Thoracic aorta (tissue), 2 donors: ENCODE results near the gene CSNK1D. TPM values are rescaled to one million over a fixed set of nuclear protein-coding genes. Genes with fewer than 3 reads are reported as not detected.

Source experiments
- ATAC-seq: fragments of 150-250 bp; one replicate; pipeline ENCODE4 v1.8.0; 2017; ENCODE audit warnings: low read depth; ENCODE audit not compliant: insufficient number of reproducible peaks, low FRiP score
- DNase-seq: peaks from one replicate; pipeline ENCODE4 v3.0.0-alpha.2; 2020; ENCODE audit warnings: low spot score
- H3K27ac ChIP-seq, 2 donors: fragments of 200-600 bp; sonication (generic); 1 replicate in 1 of 2; 2 replicates in 1 of 2; pipeline ENCODE4 v1.5.1; 2016; ENCODE audit warnings: mild to moderate bottlenecking in 2 of 2, moderate library complexity in 2 of 2
- H3K27me3 ChIP-seq: fragments of 200-600 bp; sonication (generic); replicated peaks from 2 replicates; pipeline ENCODE4 v1.6.0; 2016; ENCODE audit warnings: mild to moderate bottlenecking; ENCODE audit not compliant: insufficient read depth
- H3K36me3 ChIP-seq: fragments of 200-600 bp; sonication (generic); one replicate; pipeline ENCODE4 v1.5.1; 2016
- H3K4me1 ChIP-seq, 2 donors: fragments of 200-600 bp; sonication (generic); 1 replicate in 1 of 2; 2 replicates in 1 of 2; pipeline versions ENCODE4 v1.5.1 to v1.6.0; 2016; ENCODE audit warnings: low read depth in 2 of 2, mild to moderate bottlenecking in 1 of 2; ENCODE audit not compliant: control insufficient read depth in 1 of 2
- H3K4me3 ChIP-seq: fragments of 200-600 bp; sonication (generic); 2 replicates; pipeline ENCODE4 v1.5.1; 2016; ENCODE audit warnings: mild to moderate bottlenecking
- H3K9me3 ChIP-seq: fragments of 200-600 bp; sonication (generic); 2 replicates; pipeline ENCODE4 v1.5.1; 2016
- CTCF ChIP-seq: fragments of 200-600 bp; sonication (generic); IDR thresholded peaks from one replicate; pipeline ENCODE4 v1.5.1; 2019; ENCODE audit warnings: antibody characterized with exemption
- total RNA-seq, 2 donors: library from RNA; depleted of rRNA; stranded (reverse); fragments of >200 nt; gene quantifications; one replicate each; pipeline versions ENCODE4 v1.1.0 to v1.2.3, GENCODE V29; 2016

Gene CSNK1D
- total RNA-seq, 2 donors from 2014 or later: 69.5 to 71.9 TPM

DNA sequence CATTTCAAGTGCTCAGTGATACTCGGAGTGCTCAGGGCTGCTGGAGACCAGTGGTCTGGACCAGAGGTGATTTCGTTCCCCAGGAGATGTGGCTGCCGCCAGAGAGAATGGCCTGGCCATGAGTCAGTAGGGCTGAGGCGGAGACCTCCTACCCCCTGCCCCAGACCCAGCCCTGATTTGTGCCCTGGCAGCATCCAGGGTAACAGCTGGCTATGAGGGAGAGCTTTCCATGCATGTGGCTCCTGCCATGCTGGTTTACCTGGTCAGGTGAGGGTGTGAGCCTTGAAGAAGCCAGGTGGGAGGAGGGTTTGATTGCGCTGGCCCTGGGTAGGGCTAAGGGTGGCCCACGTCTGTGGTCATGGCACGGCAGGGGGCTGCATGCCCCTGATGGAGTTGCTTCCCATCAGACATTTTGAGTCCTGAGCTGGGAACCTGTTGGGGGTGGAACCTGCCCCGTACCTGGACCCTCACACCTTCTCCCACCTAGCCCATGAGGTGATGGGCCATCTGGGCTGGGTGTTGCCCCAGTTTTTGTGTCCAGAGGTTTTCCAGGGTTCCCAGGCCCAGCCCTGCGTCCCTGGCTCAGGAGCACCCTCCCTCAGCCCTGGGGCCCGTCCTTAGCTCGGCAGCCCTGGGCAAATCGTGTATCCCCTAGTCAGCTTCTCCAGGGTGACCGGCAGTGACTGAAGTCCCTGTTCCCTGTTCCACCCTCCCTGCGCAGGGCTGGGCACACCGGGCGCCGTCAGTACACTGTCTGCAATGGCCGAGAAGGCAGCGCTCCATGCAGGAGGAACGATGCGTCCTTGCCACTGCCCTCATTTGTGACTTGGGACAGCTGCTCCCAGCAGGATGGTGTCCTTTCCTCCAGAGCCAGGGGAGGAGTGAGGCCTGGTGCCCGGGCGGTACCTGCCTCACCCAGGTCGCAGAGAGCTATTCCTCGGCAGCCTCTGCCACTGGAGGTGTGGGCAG lies 9.0 kb upstream of the CSNK1D start:
- no peak for ATAC-seq
- no peak for DNase-seq
- Histone ChIP-seq H3K36me3 (no peaks in the 10 kb centered on the region), H3K27me3 (no peaks in the 10 kb centered on the region), H3K4me3 (no peak overlapping the region), H3K4me1 (peaks cover 3 to 7% of the 10 kb centered on the region in 2 donors), H3K27ac (no peak overlapping the region), H3K9me3 (no peaks in the 10 kb centered on the region)
- TF ChIP-seq CTCF: no peak

GRCh38 chr17:82281502-82282238 lies 8.2 kb upstream of the CSNK1D start:
- ATAC-seq: no peak

GRCh38 chr17:82281076-82281475 lies 7.6 kb upstream of the CSNK1D start:
- TF ChIP-seq CTCF: no peak
- Histone ChIP-seq H3K4me1 (peaks cover 3 to 7% of the 10 kb centered on the region in 2 donors), H3K27ac (no peak overlapping the region), H3K27me3 (no peaks in the 10 kb centered on the region), H3K4me3 (no peak overlapping the region), H3K9me3 (no peaks in the 10 kb centered on the region), H3K36me3 (no peaks in the 10 kb centered on the region)
- DNase-seq (no peak), ATAC-seq (no peak)

More at GRCh38 chr17:82281502-82282238, 8.2 kb upstream of the CSNK1D start:
- Histone ChIP-seq H3K4me3 (no peak overlapping the region), H3K4me1 (peaks cover 3 to 7% of the 10 kb centered on the region in 2 donors), H3K27ac (no peak overlapping the region), H3K27me3 (no peaks in the 10 kb centered on the region), H3K9me3 (no peaks in the 10 kb centered on the region), H3K36me3 (no peaks in the 10 kb centered on the region)
- no peak for TF ChIP-seq CTCF
- DNase-seq: no peak

DNA sequence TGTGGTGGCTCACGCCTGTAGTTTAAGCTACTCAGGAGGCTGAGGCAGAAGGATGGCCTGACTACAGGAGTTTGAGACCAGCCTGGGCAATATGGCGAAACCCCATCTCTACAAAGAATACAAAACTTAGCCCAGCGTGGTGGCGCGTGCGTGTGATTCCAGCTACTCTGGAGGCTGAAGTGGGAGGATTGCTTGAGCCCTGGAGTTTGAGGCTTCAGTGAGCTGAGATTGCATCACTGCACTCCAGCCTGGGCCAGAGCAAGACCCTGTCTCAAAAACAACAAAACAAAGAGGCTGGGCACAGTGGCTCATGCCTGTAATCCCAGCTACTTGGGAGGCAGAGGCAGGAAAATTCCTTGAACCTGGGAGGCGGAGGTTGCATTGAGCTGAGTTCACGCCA lies 7.0 kb upstream of the CSNK1D start:
- no peak overlapping the region for H3K4me3 ChIP-seq
- TF ChIP-seq CTCF: no peak
- no peaks in the 10 kb centered on the region for H3K27me3 ChIP-seq
- no peak overlapping the region for H3K27ac ChIP-seq
- peaks cover 3 to 7% of the 10 kb centered on the region in 2 donors for H3K4me1 ChIP-seq
- no peaks in the 10 kb centered on the region for H3K36me3 ChIP-seq
- no peaks in the 10 kb centered on the region for H3K9me3 ChIP-seq
- DNase-seq: no peak
- no peak for ATAC-seq

DNA sequence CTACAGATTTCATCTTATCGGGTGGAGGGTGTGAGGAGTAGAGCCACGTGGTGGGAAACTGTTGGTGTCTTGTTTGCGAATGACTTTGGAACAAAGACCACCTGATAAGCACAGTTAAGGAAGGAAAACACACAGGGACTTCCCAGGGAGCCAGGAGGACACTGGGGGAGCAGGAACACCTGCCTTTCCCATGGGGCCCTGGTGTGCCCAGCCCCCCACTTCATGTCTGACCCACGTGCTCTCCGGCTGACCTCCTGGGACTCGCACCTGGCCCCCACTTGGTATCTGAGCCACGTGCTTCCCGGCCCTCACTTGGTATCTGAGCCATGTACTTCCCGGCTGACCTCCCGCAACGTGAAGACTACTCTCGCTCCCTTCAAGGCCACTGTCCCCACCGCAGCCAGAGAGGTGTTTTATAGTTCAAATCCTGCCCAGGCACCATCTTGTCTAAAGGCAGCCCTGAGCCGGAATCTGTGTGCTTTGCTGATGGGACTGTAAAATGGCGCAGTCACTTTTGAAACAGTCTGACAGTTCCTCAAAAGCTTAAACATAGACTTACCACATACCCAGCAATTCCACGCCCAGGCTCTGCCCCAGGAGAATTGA lies 5.4 kb upstream of the CSNK1D start:
- no peak for TF ChIP-seq CTCF
- DNase-seq (no peak), ATAC-seq (no peak)
- H3K4me1 ChIP-seq: peaks cover 7 to 16% of the 10 kb centered on the region in 2 donors
- H3K4me3 ChIP-seq: no peak overlapping the region
- no peaks in the 10 kb centered on the region for H3K36me3 ChIP-seq
- no peaks in the 10 kb centered on the region for H3K27me3 ChIP-seq
- H3K9me3 ChIP-seq: no peaks in the 10 kb centered on the region
- H3K27ac ChIP-seq: no peak overlapping the region
